Mammary microvascular endothelial cell (primary cell): ENCODE data around the gene SERPINB6. TPM values are rescaled to one million over a fixed set of nuclear protein-coding genes. Genes with fewer than 3 reads are reported as not detected.

Source experiments
- total RNA-seq: library from RNA; depleted of rRNA; stranded (reverse); fragments of >200 nt; gene quantifications from 2 replicates; pipeline ENCODE4 v1.2.3, GENCODE V29; 2015

SERPINB6 gene
- 157 and 185 TPM in 2 replicates for total RNA-seq

GRCh38 chr6:2971420-2972218 lies at the start of gene SERPINB6:
SERPINB6 (minus strand) TSS chr6:2971567; CDS start chr6:2959332, 12,235 bp downstream.

DNA sequence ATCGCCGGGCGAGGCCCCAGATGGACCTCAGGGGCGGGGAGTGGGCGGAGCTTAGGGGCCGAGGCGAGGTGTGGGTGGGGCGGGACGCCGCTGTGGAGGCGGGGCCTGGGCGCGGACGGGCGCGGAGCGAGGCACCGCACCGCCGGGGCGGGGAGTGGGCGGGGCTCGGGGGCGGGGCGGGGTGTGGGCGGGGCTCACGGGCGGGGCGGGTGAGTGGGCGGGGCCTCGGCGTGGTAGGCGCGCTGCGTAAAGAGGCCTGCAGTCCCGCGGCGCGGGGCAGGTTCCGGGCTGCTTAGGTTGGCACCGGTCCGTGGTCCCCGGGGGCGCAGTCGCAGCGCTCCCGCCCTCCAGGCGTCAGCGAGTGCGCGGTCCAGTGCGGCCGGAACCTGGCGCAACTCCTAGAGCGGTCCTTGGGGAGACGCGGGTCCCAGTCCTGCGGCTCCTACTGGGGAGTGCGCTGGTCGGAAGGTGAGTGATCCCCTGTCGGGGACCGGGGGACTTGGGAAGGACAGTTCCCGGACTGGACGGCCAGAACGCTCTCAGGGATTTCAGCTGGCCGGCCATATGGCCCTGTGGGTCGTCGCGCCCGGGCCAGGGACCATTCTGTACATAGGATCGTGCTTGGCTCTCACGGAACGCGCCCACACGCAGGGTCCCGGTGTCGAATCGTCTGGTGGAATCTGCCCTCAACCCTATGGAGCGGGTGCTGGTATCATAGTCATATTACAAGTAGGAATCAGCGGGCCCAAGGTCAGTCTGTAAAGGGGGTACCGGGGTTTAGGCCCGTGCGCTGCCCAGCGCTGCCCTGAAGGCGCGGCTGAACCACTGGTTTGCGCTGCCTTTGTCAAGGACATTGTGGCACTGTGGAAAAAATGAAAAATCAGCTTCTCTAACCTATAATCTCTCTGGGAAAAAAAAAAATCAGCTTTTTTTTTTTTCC lies 28.5 kb upstream of the SERPINB6 start, which contains the start of gene NQO2:
Gene NQO2 (plus strand): TSS at position 277 of the 940 bp plus-strand sequence. CDS start 6,659 bp downstream, outside the sequence.

Other genes with a start within 250 kb of the SERPINB6 start
- 0.05 and 0.20 TPM in 2 replicates for gene MYLK4, start 220.6 kb downstream of the SERPINB6 start, total RNA-seq
- 53.2 and 61.8 TPM in 2 replicates for gene WRNIP1, start 206.2 kb downstream of the SERPINB6 start, total RNA-seq
- 73.7 and 75.5 TPM in 2 replicates for gene SERPINB1, start 129.7 kb downstream of the SERPINB6 start, total RNA-seq
- gene SERPINB9, start 68.3 kb downstream of the SERPINB6 start, total RNA-seq: 95.6 and 110 TPM in 2 replicates
- gene NQO2, start 28.3 kb upstream of the SERPINB6 start, total RNA-seq: 50.5 and 60.6 TPM in 2 replicates
- 21.8 and 25.3 TPM in 2 replicates for gene RIPK1, start 96.9 kb upstream of the SERPINB6 start, total RNA-seq
- 12.4 and 13.1 TPM in 2 replicates for gene BPHL, start 147.1 kb upstream of the SERPINB6 start, total RNA-seq
- gene TUBB2A, start 186.0 kb upstream of the SERPINB6 start, total RNA-seq: 224 and 269 TPM in 2 replicates